ENCODE data around the gene EPB41L2.
"Not testable (repeated sequence)": the region's sequence is repeated elsewhere in the genome, so short reads cannot be mapped to it uniquely, and the experiment has no call there.

The EPB41L2 gene

DNA sequence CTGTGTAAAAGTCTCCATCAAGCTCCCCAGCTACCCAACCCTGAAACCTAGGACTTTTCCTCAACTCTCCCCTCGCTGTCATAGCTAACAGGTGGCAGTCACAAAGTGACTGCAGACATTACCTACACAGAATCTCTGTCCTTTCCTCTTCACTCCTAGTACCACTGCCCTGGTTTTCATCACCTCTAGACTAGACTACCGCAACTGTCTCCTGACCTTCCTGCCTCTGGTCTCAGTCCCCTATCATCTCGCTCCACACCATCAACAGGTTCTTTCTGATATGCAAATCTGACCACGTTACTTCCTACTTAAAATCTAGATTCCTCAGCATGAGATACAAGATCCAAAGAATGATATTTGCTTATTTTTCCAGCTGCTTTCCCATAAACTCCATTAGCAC is 142.1 kb downstream of the EPB41L2 start:
- TF ChIP-seq, protein P1, sequence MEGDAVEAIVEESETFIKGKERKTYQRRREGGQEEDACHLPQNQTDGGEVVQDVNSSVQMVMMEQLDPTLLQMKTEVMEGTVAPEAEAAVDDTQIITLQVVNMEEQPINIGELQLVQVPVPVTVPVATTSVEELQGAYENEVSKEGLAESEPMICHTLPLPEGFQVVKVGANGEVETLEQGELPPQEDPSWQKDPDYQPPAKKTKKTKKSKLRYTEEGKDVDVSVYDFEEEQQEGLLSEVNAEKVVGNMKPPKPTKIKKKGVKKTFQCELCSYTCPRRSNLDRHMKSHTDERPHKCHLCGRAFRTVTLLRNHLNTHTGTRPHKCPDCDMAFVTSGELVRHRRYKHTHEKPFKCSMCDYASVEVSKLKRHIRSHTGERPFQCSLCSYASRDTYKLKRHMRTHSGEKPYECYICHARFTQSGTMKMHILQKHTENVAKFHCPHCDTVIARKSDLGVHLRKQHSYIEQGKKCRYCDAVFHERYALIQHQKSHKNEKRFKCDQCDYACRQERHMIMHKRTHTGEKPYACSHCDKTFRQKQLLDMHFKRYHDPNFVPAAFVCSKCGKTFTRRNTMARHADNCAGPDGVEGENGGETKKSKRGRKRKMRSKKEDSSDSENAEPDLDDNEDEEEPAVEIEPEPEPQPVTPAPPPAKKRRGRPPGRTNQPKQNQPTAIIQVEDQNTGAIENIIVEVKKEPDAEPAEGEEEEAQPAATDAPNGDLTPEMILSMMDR (IDR thresholded peaks at IDR 0.05; ENCODE audit: low read depth, low read length), result no peak
- H3K4me3 ChIP-seq (ENCODE audit: low read depth, low read length), result no peak overlapping the region
- no peak for DNase-seq (ENCODE audit: low read depth, low spot score)
- in situ Hi-C loops (cut with HindIII; ENCODE audit: low sequenced_read_pairs), result no loop called here

DNA sequence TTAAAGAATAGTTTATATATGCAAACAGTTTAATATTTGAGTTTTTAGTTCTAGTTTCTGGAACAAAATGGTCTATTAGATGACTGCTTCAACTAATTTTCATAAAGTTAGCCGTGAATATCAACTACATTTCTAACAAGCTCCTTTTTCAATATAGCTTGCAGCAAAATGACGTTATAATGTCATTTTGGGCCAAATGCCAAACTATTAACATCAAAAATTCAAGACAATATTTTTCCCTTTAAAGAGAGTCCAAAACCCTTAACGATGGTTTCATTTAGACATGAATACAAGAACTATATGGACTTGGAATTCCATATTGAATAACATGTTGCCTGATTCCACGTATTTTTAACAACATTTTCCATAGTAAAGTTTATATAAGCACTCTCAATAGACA is 144.9 kb downstream of the EPB41L2 start:
- TF ChIP-seq, protein P1 (IDR thresholded peaks at IDR 0.05; ENCODE audit: low read depth, low read length), result no peak
- in situ Hi-C loops (cut with HindIII; ENCODE audit: low sequenced_read_pairs), result no loop called here
- no peak overlapping the region for H3K4me3 ChIP-seq (ENCODE audit: low read depth, low read length)
- no peak for DNase-seq (ENCODE audit: low read depth, low spot score)

DNA sequence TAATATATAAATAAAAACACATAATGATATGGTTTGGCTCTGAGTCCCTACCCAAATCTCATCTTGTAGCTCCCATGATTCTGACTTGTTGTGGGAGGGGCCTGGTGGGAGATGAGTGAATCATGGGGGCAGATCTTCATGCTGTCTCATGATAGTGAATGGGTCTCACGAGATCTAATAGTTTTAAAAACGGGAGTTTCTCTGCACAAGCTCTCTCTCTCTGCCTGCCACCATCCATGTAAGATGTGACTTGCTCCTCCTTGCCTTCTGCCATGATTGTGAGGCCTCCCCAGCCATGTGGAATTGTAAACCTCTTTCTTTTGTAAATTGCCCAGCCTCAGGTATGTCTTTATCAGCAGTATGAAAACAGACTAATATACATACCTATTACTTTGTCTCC is 147.4 kb downstream of the EPB41L2 start:
- DNase-seq (ENCODE audit: low read depth, low spot score); in situ Hi-C loops (cut with HindIII; ENCODE audit: low sequenced_read_pairs); H3K4me3 ChIP-seq (ENCODE audit: low read depth, low read length): not testable (repeated sequence)

DNA sequence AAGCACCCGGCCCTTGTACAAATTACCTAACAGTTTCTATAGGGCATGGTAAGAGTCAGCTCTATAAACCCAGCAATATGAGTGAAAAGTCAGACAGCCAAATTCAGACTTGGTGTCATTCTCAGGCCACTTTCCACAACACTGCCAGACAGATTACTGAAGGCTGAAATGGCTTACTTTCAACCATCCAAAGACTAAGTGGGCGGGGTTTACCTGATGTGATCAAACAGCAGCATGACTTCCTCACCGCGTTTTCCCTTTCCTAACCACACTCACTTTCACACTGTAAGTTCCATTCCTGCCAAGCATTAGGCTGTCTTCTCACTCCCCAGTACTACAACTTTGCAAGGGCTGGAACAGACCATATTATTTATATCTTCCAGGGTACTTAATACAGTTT is 149.9 kb downstream of the EPB41L2 start:
- TF ChIP-seq, protein P1 (IDR thresholded peaks at IDR 0.05; ENCODE audit: low read depth, low read length), result no peak
- no peak overlapping the region for H3K4me3 ChIP-seq (ENCODE audit: low read depth, low read length)
- no peak for DNase-seq (ENCODE audit: low read depth, low spot score)
- in situ Hi-C loops (cut with HindIII; ENCODE audit: low sequenced_read_pairs), result no loop called here

DNA sequence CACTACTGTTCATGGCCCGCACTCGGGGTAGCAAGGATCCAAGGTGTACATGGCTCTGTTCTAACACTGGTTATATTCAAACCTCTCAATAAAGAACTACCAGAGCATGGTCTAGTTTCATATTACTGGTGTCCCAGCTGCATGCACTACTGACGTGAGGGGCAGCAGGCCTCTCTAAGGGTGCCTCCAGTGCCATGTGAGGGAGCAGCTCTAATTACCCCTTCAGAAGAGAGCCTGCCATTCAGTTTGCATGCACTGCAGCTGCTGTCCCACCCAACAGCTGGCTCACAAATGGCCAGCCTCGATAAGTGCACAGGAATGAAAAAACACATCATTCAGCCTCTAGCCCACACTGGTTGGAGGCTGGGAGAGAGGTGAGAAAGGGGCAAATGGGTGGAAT is 150.6 kb downstream of the EPB41L2 start:
- DNase-seq (ENCODE audit: low read depth, low spot score), result no peak
- no peak overlapping the region for H3K4me3 ChIP-seq (ENCODE audit: low read depth, low read length)
- TF ChIP-seq, protein P1 (IDR thresholded peaks at IDR 0.05; ENCODE audit: low read depth, low read length), result no peak
- in situ Hi-C loops (cut with HindIII; ENCODE audit: low sequenced_read_pairs), result no loop called here

DNA sequence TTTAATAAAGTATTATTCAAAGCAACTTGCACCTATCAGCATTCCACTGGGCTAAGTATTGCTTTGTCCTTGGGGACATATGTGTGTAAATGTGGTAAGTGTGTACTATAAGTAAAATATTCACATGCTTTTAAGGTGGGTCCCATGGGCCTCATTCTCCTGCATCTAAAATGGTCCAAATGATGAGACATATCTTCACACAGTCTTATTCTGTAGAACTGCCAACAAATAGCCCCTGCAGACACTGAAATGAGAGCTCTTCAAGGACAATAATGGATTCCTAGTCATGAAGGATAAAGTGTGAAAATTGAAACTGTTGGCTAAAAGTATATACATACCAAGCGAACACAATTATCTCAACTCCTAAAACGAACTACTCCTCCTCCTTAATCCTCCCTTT is 154.1 kb downstream of the EPB41L2 start:
- in situ Hi-C loops (cut with HindIII; ENCODE audit: low sequenced_read_pairs), result no loop called here
- no peak overlapping the region for H3K4me3 ChIP-seq (ENCODE audit: low read depth, low read length)
- no peak for DNase-seq (ENCODE audit: low read depth, low spot score)
- TF ChIP-seq, protein P1 (IDR thresholded peaks at IDR 0.05; ENCODE audit: low read depth, low read length), result no peak

DNA sequence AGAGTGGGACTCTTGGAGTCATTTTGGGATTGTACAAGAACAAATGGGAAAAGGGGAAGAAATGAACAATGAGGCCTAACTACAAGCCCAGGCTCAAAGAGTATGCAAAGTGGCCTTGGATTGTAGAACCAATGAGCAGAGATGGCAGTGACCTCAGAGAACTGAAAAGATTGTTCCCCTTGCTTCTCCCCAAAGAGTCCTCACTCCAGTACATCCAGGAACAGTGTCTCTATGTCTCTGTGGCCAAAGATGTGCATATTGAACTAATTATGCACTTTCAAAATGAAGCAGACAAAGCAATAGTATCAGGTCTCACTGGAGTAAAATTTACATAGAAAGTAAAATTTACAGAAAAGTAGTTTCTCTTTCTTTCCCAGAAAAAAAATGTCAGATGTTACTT is 154.9 kb downstream of the EPB41L2 start:
- TF ChIP-seq, protein P1 (IDR thresholded peaks at IDR 0.05; ENCODE audit: low read depth, low read length), result no peak
- in situ Hi-C loops (cut with HindIII; ENCODE audit: low sequenced_read_pairs), result no loop called here
- no peak overlapping the region for H3K4me3 ChIP-seq (ENCODE audit: low read depth, low read length)
- no peak for DNase-seq (ENCODE audit: low read depth, low spot score)
